ENCODE data around the gene SH3BP2. TPM values are rescaled to one million over a fixed set of nuclear protein-coding genes. Genes with fewer than 3 reads are reported as not detected.

SH3BP2 gene
- total RNA-seq, 1 donor from 2014 or later, result 85.3 TPM

DNA sequence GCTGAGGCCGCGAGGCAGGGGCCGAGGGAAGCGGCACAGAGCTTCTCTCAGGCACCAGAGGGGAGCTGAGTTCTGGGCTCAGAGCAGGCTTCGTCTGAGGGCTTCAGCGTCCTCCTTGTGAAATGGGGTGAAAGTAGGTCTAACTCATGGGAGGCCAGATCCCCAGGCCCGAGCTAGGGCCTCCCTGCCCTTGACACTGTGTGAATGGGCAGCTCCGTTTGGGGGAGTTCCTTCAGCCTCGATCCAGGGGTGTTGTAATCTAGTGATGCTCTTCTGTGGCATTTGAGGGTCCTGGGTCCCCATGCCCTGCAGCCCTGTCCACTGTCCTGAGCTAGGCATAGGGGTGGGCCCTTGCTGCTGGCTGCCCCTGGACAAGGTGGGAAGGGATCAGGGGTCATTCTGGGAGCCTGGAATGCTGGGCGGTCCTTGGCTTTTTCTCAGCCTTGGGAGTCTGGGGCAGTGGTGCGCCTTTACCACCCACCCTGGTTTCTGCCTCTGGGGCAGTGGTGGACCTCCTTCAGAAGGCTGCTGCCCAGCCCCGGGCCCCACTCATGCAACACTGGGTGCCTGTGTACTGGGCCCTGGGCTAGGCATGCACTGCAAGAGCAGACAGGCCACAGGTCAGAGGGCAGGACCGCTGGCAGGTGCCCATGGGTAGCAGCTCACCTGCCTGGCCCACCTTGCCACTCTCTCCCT, 4.1 kb downstream of the SH3BP2 start:
- H3K27me3 Mint-ChIP-seq (ENCODE audit: unreplicated experiment), result peaks cover 2% of the 10 kb centered on the region
- no peak overlapping the region for H3K27ac Mint-ChIP-seq (ENCODE audit: unreplicated experiment)
- H3K4me1 Mint-ChIP-seq (ENCODE audit: low read depth, unreplicated experiment), result no peaks in the 10 kb centered on the region

DNA sequence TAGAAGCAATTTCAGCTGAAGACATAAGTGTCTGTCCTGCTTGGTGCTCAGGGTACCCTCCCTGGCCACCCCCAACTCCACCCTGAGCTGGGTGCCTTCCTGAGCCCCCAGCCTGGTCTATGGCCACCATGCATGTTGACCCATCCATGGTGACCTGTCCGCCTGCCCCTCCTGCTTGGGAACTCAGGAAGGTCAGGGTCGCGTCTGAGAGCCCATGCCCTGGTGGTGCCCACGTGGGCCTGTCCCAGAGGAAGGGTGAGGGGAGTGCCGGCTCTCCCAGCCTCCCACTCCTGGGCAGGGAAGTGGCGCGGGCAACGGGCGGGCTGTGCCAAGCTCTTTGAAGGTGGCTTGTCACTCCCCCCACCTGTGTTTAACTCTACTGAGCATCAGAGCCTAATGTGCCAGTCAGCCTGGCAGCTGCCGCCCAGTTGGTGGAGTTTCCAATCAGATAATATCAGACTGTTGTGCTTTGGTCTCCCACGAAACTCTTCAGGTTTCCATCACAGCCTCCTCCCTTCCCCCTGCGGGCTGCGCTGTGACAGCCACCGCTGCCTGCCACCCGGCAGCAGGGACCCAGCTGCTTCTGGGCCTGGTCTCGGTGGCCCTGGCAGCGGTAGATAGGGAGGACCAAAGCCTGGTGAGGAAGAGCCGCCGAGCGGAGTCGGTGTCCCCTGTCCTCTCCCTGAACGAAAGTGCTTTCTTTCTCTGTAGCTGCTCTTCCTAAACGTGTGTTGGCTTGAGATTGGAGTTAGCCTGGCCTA, 4.8 kb downstream of the SH3BP2 start:
- Mint-ChIP-seq H3K4me3 (ENCODE audit: unreplicated experiment) (no peak overlapping the region), H3K4me1 (ENCODE audit: low read depth, unreplicated experiment) (no peaks in the 10 kb centered on the region), H3K36me3 (ENCODE audit: unreplicated experiment) (no peaks in the 10 kb centered on the region), H3K27me3 (ENCODE audit: unreplicated experiment) (peaks cover 2% of the 10 kb centered on the region), H3K27ac (ENCODE audit: unreplicated experiment) (no peak overlapping the region), H3K9me3 (ENCODE audit: unreplicated experiment) (peaks cover 2% of the 10 kb centered on the region)
- peak; percentile 13 for DNase-seq
- TF ChIP-seq, protein P1, sequence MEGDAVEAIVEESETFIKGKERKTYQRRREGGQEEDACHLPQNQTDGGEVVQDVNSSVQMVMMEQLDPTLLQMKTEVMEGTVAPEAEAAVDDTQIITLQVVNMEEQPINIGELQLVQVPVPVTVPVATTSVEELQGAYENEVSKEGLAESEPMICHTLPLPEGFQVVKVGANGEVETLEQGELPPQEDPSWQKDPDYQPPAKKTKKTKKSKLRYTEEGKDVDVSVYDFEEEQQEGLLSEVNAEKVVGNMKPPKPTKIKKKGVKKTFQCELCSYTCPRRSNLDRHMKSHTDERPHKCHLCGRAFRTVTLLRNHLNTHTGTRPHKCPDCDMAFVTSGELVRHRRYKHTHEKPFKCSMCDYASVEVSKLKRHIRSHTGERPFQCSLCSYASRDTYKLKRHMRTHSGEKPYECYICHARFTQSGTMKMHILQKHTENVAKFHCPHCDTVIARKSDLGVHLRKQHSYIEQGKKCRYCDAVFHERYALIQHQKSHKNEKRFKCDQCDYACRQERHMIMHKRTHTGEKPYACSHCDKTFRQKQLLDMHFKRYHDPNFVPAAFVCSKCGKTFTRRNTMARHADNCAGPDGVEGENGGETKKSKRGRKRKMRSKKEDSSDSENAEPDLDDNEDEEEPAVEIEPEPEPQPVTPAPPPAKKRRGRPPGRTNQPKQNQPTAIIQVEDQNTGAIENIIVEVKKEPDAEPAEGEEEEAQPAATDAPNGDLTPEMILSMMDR (IDR thresholded peaks at IDR 0.05; ENCODE audit: partially characterized antibody, unreplicated experiment), result no peak

More for the DNA sequence above, 4.1 kb downstream of the SH3BP2 start:
- Mint-ChIP-seq H3K36me3 (ENCODE audit: unreplicated experiment) (no peaks in the 10 kb centered on the region), H3K9me3 (ENCODE audit: unreplicated experiment) (peaks cover 2% of the 10 kb centered on the region), H3K4me3 (ENCODE audit: unreplicated experiment) (no peak overlapping the region)
- no peak for DNase-seq
- TF ChIP-seq, protein P1 (IDR thresholded peaks at IDR 0.05; ENCODE audit: partially characterized antibody, unreplicated experiment), result no peak

DNA sequence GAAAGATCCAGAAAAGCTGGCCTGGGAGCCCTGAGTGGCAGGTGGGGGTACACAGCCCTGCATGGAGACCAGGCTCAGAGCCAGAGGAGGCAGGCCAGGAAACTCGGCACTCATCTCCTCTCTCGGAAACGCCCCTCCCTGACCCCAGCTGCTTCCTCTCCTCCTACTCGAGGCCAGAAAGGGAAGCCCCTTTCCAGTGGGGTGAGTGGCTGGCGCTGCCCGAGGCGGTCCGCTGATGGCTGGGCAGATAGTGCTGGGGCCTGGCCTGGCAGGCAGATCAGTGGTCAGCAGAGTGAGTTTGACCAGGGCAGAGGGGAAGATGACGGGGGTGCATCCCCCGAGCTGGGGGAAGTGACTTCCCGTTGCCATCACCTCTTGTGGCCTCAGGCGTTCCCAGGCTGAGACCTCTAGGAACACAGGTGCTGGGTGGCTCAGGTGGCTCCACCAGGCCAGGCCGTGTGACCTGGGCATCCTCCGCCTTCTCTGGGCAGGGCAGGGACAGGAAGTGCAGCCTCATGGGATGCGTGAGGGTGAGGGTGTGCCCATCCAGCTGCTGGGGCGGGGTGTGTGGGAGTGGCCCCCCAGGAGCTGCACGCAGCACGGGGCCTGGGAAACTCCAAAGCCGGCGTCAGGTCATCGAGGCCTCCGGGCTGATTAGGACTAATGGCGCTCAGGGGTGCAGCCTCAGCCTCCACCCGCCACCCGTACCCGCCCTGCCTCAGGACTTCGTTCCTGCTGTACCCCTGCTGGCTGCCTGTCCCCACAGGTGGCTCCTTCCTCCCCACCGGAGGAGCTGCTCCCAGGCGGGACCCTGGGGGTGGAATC, 5.7 kb downstream of the SH3BP2 start:
- Mint-ChIP-seq H3K4me1 (ENCODE audit: low read depth, unreplicated experiment) (no peaks in the 10 kb centered on the region), H3K4me3 (ENCODE audit: unreplicated experiment) (no peak overlapping the region), H3K9me3 (ENCODE audit: unreplicated experiment) (peaks cover 2% of the 10 kb centered on the region), H3K36me3 (ENCODE audit: unreplicated experiment) (no peaks in the 10 kb centered on the region), H3K27me3 (ENCODE audit: unreplicated experiment) (peaks cover 2% of the 10 kb centered on the region), H3K27ac (ENCODE audit: unreplicated experiment) (no peak overlapping the region)
- TF ChIP-seq, protein P1 (IDR thresholded peaks at IDR 0.05; ENCODE audit: partially characterized antibody, unreplicated experiment), result no peak
- DNase-seq, result peak; percentile 33

DNA sequence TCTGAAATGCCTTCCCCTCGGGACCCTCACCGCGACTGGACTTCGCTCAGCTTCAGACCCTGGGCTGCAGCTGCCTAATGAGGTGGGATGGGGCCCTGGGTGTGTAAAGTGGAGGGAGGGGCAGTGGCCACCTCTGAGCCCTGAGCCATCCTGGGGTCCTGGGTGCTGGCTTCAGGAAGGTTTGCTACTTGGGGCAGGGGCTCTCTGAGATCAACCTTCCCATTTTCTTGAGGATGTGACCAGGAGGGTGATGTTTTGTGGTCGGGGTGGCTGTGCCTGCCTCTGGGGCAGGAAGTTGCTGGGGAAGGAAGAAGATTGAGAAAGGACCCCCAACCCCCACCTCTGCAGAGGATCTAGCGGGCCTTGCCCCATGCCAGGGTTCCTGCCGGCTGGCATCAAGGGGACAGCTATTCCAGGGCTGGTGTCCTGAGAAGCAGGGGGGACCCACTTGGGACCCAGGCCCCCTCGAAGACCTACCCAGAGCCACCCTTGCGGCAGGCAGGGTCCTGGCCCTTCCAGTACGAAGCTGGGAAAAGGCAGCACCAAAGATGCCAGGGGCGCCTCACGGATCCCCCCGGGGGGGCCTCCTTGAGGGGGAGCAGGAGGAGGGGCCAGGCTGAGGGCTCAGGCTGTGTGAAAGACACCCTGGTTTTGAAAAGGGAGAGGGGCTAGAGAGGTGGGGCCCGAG, 6.5 kb downstream of the SH3BP2 start:
- TF ChIP-seq, protein P1 (IDR thresholded peaks at IDR 0.05; ENCODE audit: partially characterized antibody, unreplicated experiment), result no peak

More for the DNA sequence above, 6.5 kb downstream of the SH3BP2 start:
- H3K27ac Mint-ChIP-seq (ENCODE audit: unreplicated experiment), result no peak overlapping the region
- H3K4me1 Mint-ChIP-seq (ENCODE audit: low read depth, unreplicated experiment), result no peaks in the 10 kb centered on the region
- H3K4me3 Mint-ChIP-seq (ENCODE audit: unreplicated experiment), result no peak overlapping the region
- peak; percentile 12 for DNase-seq
- H3K9me3 Mint-ChIP-seq (ENCODE audit: unreplicated experiment), result peaks cover 2% of the 10 kb centered on the region
- no peaks in the 10 kb centered on the region for H3K36me3 Mint-ChIP-seq (ENCODE audit: unreplicated experiment)
- peaks cover 2% of the 10 kb centered on the region for H3K27me3 Mint-ChIP-seq (ENCODE audit: unreplicated experiment)
